IMR-90 (cell line): Measurements from ENCODE around the gene STAB1. TPM values are rescaled to one million over a fixed set of nuclear protein-coding genes. Genes with fewer than 3 reads are reported as not detected.
A peak's percentile ranks its signal among the peaks of the same experiment; 100 is the strongest.

ENCODE experiments used
- ATAC-seq: fragments of 200-7000 bp; cut with Tn5 transposase; 2 replicates; pipeline ENCODE4 v1.9.1; 2020; ENCODE audit warnings: low read depth, mild to moderate bottlenecking, moderate library complexity
- BruUV-seq: library from RNA; stranded (reverse); fragments of 400-500 nt; replicated peaks from 2 replicates; lab custom pipeline; 2021; lab: Mats Ljungman, UMichigan
- CTCF ChIA-PET: fragments of 300-600 bp; formaldehyde crosslinking; extraction: SDS; loops from one replicate; lab custom pipeline; 2021; ENCODE audit warnings: antibody characterized with exemption; lab: Yijun Ruan, JAX
- POLR2A ChIA-PET: fragments of 300-600 bp; sonication (Branson Sonifier 250); formaldehyde crosslinking; loops from one replicate; lab custom pipeline; 2022; ENCODE audit warnings: antibody characterized with exemption; ENCODE audit not compliant: unreplicated experiment; lab: Charles Lee
- DNase-seq: peaks from one replicate; pipeline ENCODE4 v3.0.0; 2013
- H2AFZ ChIP-seq: replicated peaks from 2 replicates; pipeline ENCODE3; 2013; ENCODE audit warnings: low read length, mild to moderate bottlenecking; ENCODE audit not compliant: poor library complexity
- H2AK5ac ChIP-seq: 2 replicates; pipeline ENCODE4 v1.6.1; 2013; ENCODE audit warnings: low read depth, low read length, inconsistent platforms
- H2AK9ac ChIP-seq: replicated peaks from 2 replicates; pipeline ENCODE3; 2013; ENCODE audit warnings: mild to moderate bottlenecking, low read depth, low read length, moderate library complexity; ENCODE audit not compliant: poor library complexity
- H2BK120ac ChIP-seq: 2 replicates; pipeline ENCODE4 v1.6.1; 2013; ENCODE audit warnings: low read depth, low read length, inconsistent platforms
- H2BK15ac ChIP-seq: 3 replicates; pipeline ENCODE4 v1.6.1; 2013; ENCODE audit warnings: low read depth, low read length, inconsistent platforms
- H2BK20ac ChIP-seq: 2 replicates; pipeline ENCODE4 v1.6.1; 2013; ENCODE audit warnings: low read depth, mild to moderate bottlenecking, inconsistent platforms, low read length, moderate library complexity
- H2BK5ac ChIP-seq: 2 replicates; pipeline ENCODE4 v1.6.1; 2013; ENCODE audit warnings: mild to moderate bottlenecking, low read depth, low read length, inconsistent platforms; ENCODE audit not compliant: poor library complexity, severe bottlenecking
- H3K14ac ChIP-seq: replicated peaks from 2 replicates; pipeline ENCODE4 v1.6.1; 2013; ENCODE audit warnings: low read depth, low read length, inconsistent platforms
- H3K18ac ChIP-seq: 2 replicates; pipeline ENCODE4 v1.6.1; 2013; ENCODE audit warnings: low read depth, low read length, control low read depth
- H3K23ac ChIP-seq: 2 replicates; pipeline ENCODE4 v1.6.1; 2013; ENCODE audit warnings: low read depth, low read length, inconsistent platforms
- H3K27ac ChIP-seq: 2 replicates; pipeline ENCODE4 v1.5.1; 2013; ENCODE audit warnings: mild to moderate bottlenecking, control low read depth, low read length; ENCODE audit not compliant: insufficient read depth
- H3K27me3 ChIP-seq: 2 replicates; pipeline ENCODE4 v1.6.1; 2013; ENCODE audit warnings: low read length; ENCODE audit not compliant: control insufficient read depth, insufficient read depth
- H3K36me3 ChIP-seq: 2 replicates; pipeline ENCODE4 v1.6.1; 2013; ENCODE audit warnings: low read length, mixed read lengths; ENCODE audit not compliant: control insufficient read depth, insufficient read depth
- H3K4ac ChIP-seq: 2 replicates; pipeline ENCODE4 v1.6.1; 2013; ENCODE audit warnings: low read depth, low read length, inconsistent platforms
- H3K4me1 ChIP-seq: 2 replicates; pipeline ENCODE4 v1.6.1; 2013; ENCODE audit warnings: low read length, mixed read lengths; ENCODE audit not compliant: control insufficient read depth, insufficient read depth
- H3K4me2 ChIP-seq: 2 replicates; pipeline ENCODE4 v1.6.1; 2013; ENCODE audit warnings: low read depth, mild to moderate bottlenecking, control low read depth, low read length, moderate library complexity
- H3K4me3 ChIP-seq: 2 replicates; pipeline ENCODE4 v1.5.1; 2013; ENCODE audit warnings: low read depth, mild to moderate bottlenecking, control low read depth, low read length, moderate library complexity; ENCODE audit not compliant: insufficient read depth
- H3K56ac ChIP-seq: 2 replicates; pipeline ENCODE4 v1.6.1; 2013; ENCODE audit warnings: low read length, inconsistent platforms; ENCODE audit not compliant: insufficient read depth; ENCODE audit errors: extremely low read depth
- H3K79me1 ChIP-seq, 2 experiments: 2 replicates each; pipeline ENCODE4 v1.6.1; 2013; ENCODE audit warnings: low read length in 2 of 2, inconsistent platforms in 1 of 2, low read depth in 1 of 2
- H3K9ac ChIP-seq: 2 replicates; pipeline ENCODE4 v1.6.1; 2013; ENCODE audit warnings: low read depth, low read length, control low read depth
- H3K9me1 ChIP-seq: 2 replicates; pipeline ENCODE4 v1.6.1; 2013; ENCODE audit warnings: low read length, inconsistent platforms; ENCODE audit not compliant: insufficient read depth
- H3K9me3 ChIP-seq: 2 replicates; pipeline ENCODE4 v1.6.1; 2013; ENCODE audit warnings: low read length; ENCODE audit not compliant: control insufficient read depth, insufficient read depth
- H4K20me1 ChIP-seq: 2 replicates; pipeline ENCODE4 v1.6.1; 2013; ENCODE audit warnings: low read length, inconsistent platforms; ENCODE audit not compliant: insufficient read depth
- H4K5ac ChIP-seq: 2 replicates; pipeline ENCODE4 v1.6.1; 2013; ENCODE audit warnings: mild to moderate bottlenecking, low read depth, low read length, control low read depth
- H4K8ac ChIP-seq, 2 experiments: 2 replicates each; pipeline ENCODE4 v1.6.1; 2013; ENCODE audit warnings: low read depth in 2 of 2, low read length in 2 of 2, control low read depth in 1 of 2, inconsistent platforms in 1 of 2
- H4K91ac ChIP-seq: 2 replicates; pipeline ENCODE4 v1.6.1; 2013; ENCODE audit warnings: low read depth, low read length, inconsistent platforms; ENCODE audit not compliant: insufficient read depth
- FOS ChIP-seq: fragments of 150-350 bp; IDR thresholded peaks from 2 replicates; pipeline ENCODE4 v1.6.1; 2016; ENCODE audit warnings: low read depth, low read length
- USF2 ChIP-seq: fragments of 150-350 bp; IDR thresholded peaks from 2 replicates; pipeline ENCODE4 v1.6.1; 2017; ENCODE audit warnings: mild to moderate bottlenecking, antibody characterized with exemption, low read length, low read depth
- WGBS, 2 experiments: methylation state at CpG; one replicate each; pipeline versions ENCODE4 v1.1.5 to v1.1.7; 2013; ENCODE audit warnings: missing lambda C conversion rate in 2 of 2; ENCODE audit not compliant: insufficient read length in 1 of 2; ENCODE audit errors: extremely low coverage in 2 of 2; 5-methylcytosine and 5-hydroxymethylcytosine counted together
- dilution Hi-C: fragments of 300-500 bp; cut with HindIII; formaldehyde crosslinking; loops from one replicate; pipeline ENCODE4 v1.14.3; 2018; ENCODE audit warnings: low sequenced_read_pairs; ENCODE audit not compliant: unreplicated experiment
- in situ Hi-C: fragments of 300-500 bp; cut with MboI; formaldehyde crosslinking; loops from 3 replicates; pipeline ENCODE4 v1.14.3; 2019; ENCODE audit warnings: low sequenced_read_pairs, inconsistent platforms, mixed read lengths
- intact Hi-C: fragments of 100-400 bp; cut with micrococcal nuclease; formaldehyde crosslinking; loops from 2 replicates; pipeline ENCODE4 v1.10.0; 2022
- polyA plus RNA-seq, 3 experiments: library from polyadenylated mRNA; depleted of rRNA; stranded (reverse); fragments of >200 nt; gene quantifications; 2 replicates each; pipeline ENCODE4 v1.2.3, GENCODE V29; 2012; ENCODE audit warnings: low replicate concordance in 1 of 3
- total RNA-seq: library from RNA; depleted of rRNA; stranded (reverse); fragments of >200 nt; gene quantifications from 2 replicates; pipeline ENCODE4 v1.2.3, GENCODE V29; 2012

STAB1 gene
- total and polyA plus RNA-seq, 2 of the 4 experiments (the other 2 are of a cell fraction) = not detected

GRCh38 chr3:52452570-52453221 is 42.4 kb upstream of the STAB1 start:
- no peak for TF ChIP-seq USF2
- TF ChIP-seq FOS = no peak
- ATAC-seq = no peak
- H2BK20ac ChIP-seq = no peak overlapping the region

More at GRCh38 chr3:52452570-52453221, 42.4 kb upstream of the STAB1 start:
- Histone ChIP-seq H3K4ac (no peak overlapping the region), H3K9ac (no peak overlapping the region), H3K4me3 (no peak overlapping the region), H4K91ac (no peak overlapping the region), H4K20me1 (peaks cover 13% of the 10 kb centered on the region), H2BK15ac (no peak overlapping the region), H3K14ac (no peak overlapping the region), H3K9me3 (no peaks in the 10 kb centered on the region), H3K79me1 (peaks cover 17 to 25% of the 10 kb centered on the region in 2 experiments), H3K27ac (no peak overlapping the region), H3K4me1 (peaks cover 15% of the 10 kb centered on the region), H4K8ac (no peak overlapping the region), H2AFZ (peak overlapping the region; percentile 49), H3K27me3 (no peaks in the 10 kb centered on the region), H3K4me2 (no peak overlapping the region), H3K18ac (no peak overlapping the region), H2AK9ac (no peak overlapping the region), H3K9me1 (peaks cover 19% of the 10 kb centered on the region), H3K23ac (no peak overlapping the region), H3K56ac (no peak overlapping the region), H3K36me3 (peaks cover 6% of the 10 kb centered on the region; the same call in 1 of the 2 replicates), H2AK5ac (no peak overlapping the region), H2BK5ac (no peak overlapping the region), H2BK120ac (no peak overlapping the region), H4K5ac (no peak overlapping the region)
- WGBS, 2 experiments = 62% methylated on average over 2 of the region's 11 CpGs; no CpG with 5 or more reads in 1 of the 2 experiments
- in situ Hi-C loops = no loop called here
- intact Hi-C loops = no loop called here
- no TSS peak for BruUV-seq
- DNase-seq = no peak
- ChIA-PET CTCF (no interaction called here), POLR2A (no interaction called here)
- dilution Hi-C loops = no loop called here
